SU-DHL-6 (cell line): ENCODE measurements around the gene GLI3.

Source experiments
- H2AFZ ChIP-seq: fragments of 200-600 bp; sonication (generic); 2 replicates; pipeline ENCODE4 v1.6.1; 2014; ENCODE audit warnings: low read depth, mild to moderate bottlenecking, moderate library complexity, mixed read lengths, antibody characterized with exemption, low read length; ENCODE audit not compliant: severe bottlenecking
- H3F3A ChIP-seq: fragments of 200-600 bp; shearing (Covaris generic); 2 replicates; pipeline ENCODE4 v1.6.0; 2016; ENCODE audit warnings: antibody characterized with exemption, mild to moderate bottlenecking; ENCODE audit not compliant: insufficient read depth
- H3K27ac ChIP-seq: fragments of 200-600 bp; sonication (generic); 2 replicates; pipeline ENCODE4 v1.5.1; 2016; ENCODE audit warnings: low read depth, mild to moderate bottlenecking, low read length, moderate library complexity, mixed read lengths
- H3K27me3 ChIP-seq: fragments of 200-600 bp; sonication (generic), shearing (Covaris generic); 2 replicates; pipeline ENCODE4 v1.6.0; 2014; ENCODE audit warnings: mild to moderate bottlenecking, low read length
- H3K36me3 ChIP-seq: fragments of 200-600 bp; sonication (generic); 2 replicates; pipeline ENCODE4 v1.6.1; 2014; ENCODE audit warnings: mild to moderate bottlenecking, low read length, mixed read lengths
- H3K4me2 ChIP-seq: fragments of 300-600, 200-600 bp; shearing (Covaris generic), sonication (generic); 2 replicates; pipeline ENCODE4 v1.6.0; 2014; ENCODE audit warnings: low read length, low read depth, mild to moderate bottlenecking; ENCODE audit not compliant: poor library complexity, severe bottlenecking
- H3K4me3 ChIP-seq: fragments of 200-600 bp; sonication (generic); 2 replicates; pipeline ENCODE4 v1.5.1; 2014; ENCODE audit warnings: antibody characterized with exemption, low read length, mild to moderate bottlenecking, mixed read lengths; ENCODE audit not compliant: insufficient read depth, poor library complexity, severe bottlenecking
- H3K79me2 ChIP-seq: fragments of 200-600 bp; sonication (generic); 2 replicates; pipeline ENCODE4 v1.6.1; 2014; ENCODE audit warnings: mild to moderate bottlenecking, low read length, moderate library complexity; ENCODE audit not compliant: insufficient read depth
- H3K9ac ChIP-seq: fragments of 200-600 bp; sonication (generic); 2 replicates; pipeline ENCODE4 v1.7.0; 2014; ENCODE audit warnings: mild to moderate bottlenecking, low read length
- H3K9me2 ChIP-seq: fragments of 200-600 bp; sonication (generic); replicated peaks from 2 replicates; pipeline ENCODE4 v1.6.1; 2014; ENCODE audit warnings: low read length; ENCODE audit not compliant: insufficient read depth
- H3K9me3 ChIP-seq: fragments of 200-600 bp; sonication (generic); 2 replicates; pipeline ENCODE4 v1.6.1; 2014; ENCODE audit warnings: low read length, mixed read lengths; ENCODE audit not compliant: insufficient read depth
- H4K20me1 ChIP-seq: fragments of 200-600 bp; sonication (generic); 2 replicates; pipeline ENCODE4 v1.6.1; 2014; ENCODE audit warnings: low read depth, mild to moderate bottlenecking, antibody characterized with exemption, low read length, moderate library complexity, mixed read lengths
- CTCF ChIP-seq: fragments of 200-600 bp; sonication (generic); IDR thresholded peaks from one replicate; pipeline ENCODE4 v1.5.1; 2017; ENCODE audit warnings: antibody characterized with exemption, mild to moderate bottlenecking, low read length, moderate library complexity; ENCODE audit not compliant: insufficient read depth, poor library complexity, severe bottlenecking
- EZH2phosphoT487 ChIP-seq: fragments of 200-600 bp; sonication (generic), shearing (Covaris generic); conservative IDR thresholded peaks from 2 replicates; pipeline ENCODE4 v1.6.1; 2018; ENCODE audit warnings: mild to moderate bottlenecking, antibody characterized with exemption, low read length, moderate library complexity, mixed read lengths

The GLI3 gene

GRCh38 chr7:42025635-42026375 lies 211.2 kb downstream of the GLI3 start:
- Histone ChIP-seq H3K9me2 (no peaks in the 10 kb centered on the region), H3K4me3 (no peak overlapping the region), H3K4me2 (no peak overlapping the region)

GRCh38 chr7:42024537-42024936 lies 212.5 kb downstream of the GLI3 start:
- no peak overlapping the region for H2AFZ ChIP-seq
- no peaks in the 10 kb centered on the region for H3K27me3 ChIP-seq
- H3K9me3 ChIP-seq = no peaks in the 10 kb centered on the region
- H3K36me3 ChIP-seq = no peaks in the 10 kb centered on the region
- H3K27ac ChIP-seq = no peak overlapping the region
- H3F3A ChIP-seq = no peaks in the 10 kb centered on the region
- no peaks in the 10 kb centered on the region for H3K79me2 ChIP-seq
- no peak overlapping the region for H3K4me2 ChIP-seq
- TF ChIP-seq CTCF (no peak), EZH2phosphoT487 (no peak)
- no peaks in the 10 kb centered on the region for H4K20me1 ChIP-seq
- no peak overlapping the region for H3K9ac ChIP-seq
- no peaks in the 10 kb centered on the region for H3K9me2 ChIP-seq
- H3K4me3 ChIP-seq = no peak overlapping the region

More at GRCh38 chr7:42025635-42026375, 211.2 kb downstream of the GLI3 start:
- Histone ChIP-seq H3K9me3 (no peaks in the 10 kb centered on the region), H3K9ac (no peak overlapping the region), H3K36me3 (no peaks in the 10 kb centered on the region), H3K79me2 (no peaks in the 10 kb centered on the region), H3K27ac (no peak overlapping the region), H3F3A (no peaks in the 10 kb centered on the region), H2AFZ (no peak overlapping the region), H4K20me1 (no peaks in the 10 kb centered on the region), H3K27me3 (no peaks in the 10 kb centered on the region)
- no peak for TF ChIP-seq EZH2phosphoT487
- no peak for TF ChIP-seq CTCF

GRCh38 chr7:42023262-42023661 lies 213.7 kb downstream of the GLI3 start:
- Histone ChIP-seq H3K36me3 (no peaks in the 10 kb centered on the region), H3K9me2 (no peaks in the 10 kb centered on the region), H3K4me2 (no peak overlapping the region), H3K79me2 (no peaks in the 10 kb centered on the region), H3K9ac (no peak overlapping the region), H3F3A (no peaks in the 10 kb centered on the region), H3K27me3 (no peaks in the 10 kb centered on the region), H3K27ac (no peak overlapping the region), H2AFZ (no peak overlapping the region), H3K9me3 (no peaks in the 10 kb centered on the region), H3K4me3 (no peak overlapping the region), H4K20me1 (no peaks in the 10 kb centered on the region)
- TF ChIP-seq CTCF = no peak
- TF ChIP-seq EZH2phosphoT487 = no peak
